ENCODE data around the gene C8A.

The C8A gene

GRCh38 chr1:56854521-56855099 is at the start of gene C8A:
TSS of gene C8A (plus strand) at chr1:56854797. CDS start at chr1:56854902, 105 bp downstream.
- in situ Hi-C loops (cut with MboI; ENCODE audit: low sequenced_read_pairs): no loop called here

DNA sequence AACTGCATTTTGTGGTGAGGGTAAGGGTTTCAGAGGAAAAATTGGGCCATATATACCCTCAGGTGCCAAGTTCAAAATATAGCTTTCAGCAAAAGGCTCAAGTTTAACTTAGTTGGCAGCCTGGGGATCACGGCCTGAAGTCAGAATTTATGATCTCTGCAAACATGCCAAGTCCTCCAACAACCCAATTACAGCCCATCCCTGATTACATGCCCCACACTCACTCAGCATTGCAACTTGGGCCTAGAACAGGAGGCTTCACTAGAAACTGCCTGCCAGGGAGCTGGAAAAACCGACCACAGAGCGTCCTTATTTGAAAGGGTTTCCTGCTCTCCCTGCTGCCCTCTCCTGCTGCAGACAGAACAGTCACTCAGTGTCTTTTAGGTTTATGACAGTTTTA is 47.8 kb upstream of the C8A start:
- in situ Hi-C loops (cut with MboI; ENCODE audit: low sequenced_read_pairs): no loop called here

DNA sequence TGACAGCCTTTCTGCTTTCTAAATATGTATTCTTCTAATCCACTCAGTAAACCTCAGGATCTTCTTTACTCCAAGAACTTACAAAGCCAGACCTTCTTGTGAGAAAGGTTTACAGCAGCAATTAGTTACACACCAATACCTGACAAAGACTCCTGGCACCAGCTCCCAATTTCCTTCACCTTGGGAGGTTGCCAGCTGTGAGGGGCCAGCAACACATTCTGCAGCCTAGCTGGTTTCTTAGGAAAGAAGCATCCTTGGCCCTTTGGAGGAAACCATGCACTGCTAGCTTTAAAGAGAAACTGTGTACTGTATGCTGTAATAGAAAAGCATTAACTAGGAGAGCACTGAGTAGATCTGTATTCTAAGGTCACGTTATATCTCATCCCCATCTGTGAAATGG is 46.2 kb upstream of the C8A start:
- in situ Hi-C loops (cut with MboI; ENCODE audit: low sequenced_read_pairs): no loop called here

GRCh38 chr1:56811331-56811730 is 43.3 kb upstream of the C8A start:
- in situ Hi-C loops (cut with MboI; ENCODE audit: low sequenced_read_pairs): no loop called here

- in situ Hi-C loops (cut with MboI; ENCODE audit: low sequenced_read_pairs): no loop called here
Measured at GRCh38 chr1:56814205-56814604, 40.4 kb upstream of the C8A start.

DNA sequence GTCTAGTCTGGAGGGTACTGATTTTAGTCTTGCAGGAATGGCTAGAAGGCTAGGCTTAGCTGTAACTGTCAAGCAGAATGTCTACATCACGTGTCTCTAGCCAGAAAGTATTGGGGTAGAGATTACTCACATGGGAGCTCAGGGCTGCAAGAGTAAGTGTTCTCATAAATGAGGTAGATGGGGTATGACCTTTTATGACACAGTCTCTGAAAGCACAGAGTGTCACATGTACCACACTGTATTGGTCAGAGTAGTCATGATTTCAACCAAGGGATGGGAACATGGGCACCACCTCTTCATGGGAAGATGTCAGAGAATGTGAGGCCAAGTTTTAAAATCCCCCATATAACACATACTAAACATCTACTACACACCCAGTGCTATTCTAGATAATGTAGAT is 38.3 kb upstream of the C8A start:
- in situ Hi-C loops (cut with MboI; ENCODE audit: low sequenced_read_pairs): no loop called here

GRCh38 chr1:56816909-56817308 is 37.7 kb upstream of the C8A start:
- in situ Hi-C loops (cut with MboI; ENCODE audit: low sequenced_read_pairs): no loop called here

GRCh38 chr1:56817716-56818463 is 36.7 kb upstream of the C8A start:
- in situ Hi-C loops (cut with MboI; ENCODE audit: low sequenced_read_pairs): no loop called here

GRCh38 chr1:56819387-56819899 is 35.2 kb upstream of the C8A start, which contains the start of gene FYB2:
TSS of gene FYB2 (minus strand) at chr1:56819404. CDS start at chr1:56819290, 114 bp downstream.
- in situ Hi-C loops (cut with MboI; ENCODE audit: low sequenced_read_pairs): no loop called here

- in situ Hi-C loops (cut with MboI; ENCODE audit: low sequenced_read_pairs): no loop called here
Measured at GRCh38 chr1:56820755-56821461, 33.7 kb upstream of the C8A start.

DNA sequence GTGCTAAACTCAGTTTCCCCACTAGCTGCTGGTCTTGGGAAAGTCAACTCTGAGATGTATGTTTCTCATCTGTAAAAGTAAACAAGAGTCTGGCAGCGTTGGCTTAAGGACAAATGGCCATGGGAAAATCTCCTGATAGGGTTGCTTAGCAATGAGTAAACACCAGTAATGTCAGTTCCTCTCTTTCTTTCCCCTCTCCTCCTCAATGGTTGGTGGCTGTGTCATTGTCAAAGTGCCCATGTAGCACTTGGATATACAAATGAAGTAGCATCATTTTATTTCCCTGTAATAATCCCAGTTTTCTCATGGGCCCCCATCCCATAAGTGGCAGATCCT is 33.2 kb upstream of the C8A start:
- in situ Hi-C loops (cut with MboI; ENCODE audit: low sequenced_read_pairs): no loop called here

DNA sequence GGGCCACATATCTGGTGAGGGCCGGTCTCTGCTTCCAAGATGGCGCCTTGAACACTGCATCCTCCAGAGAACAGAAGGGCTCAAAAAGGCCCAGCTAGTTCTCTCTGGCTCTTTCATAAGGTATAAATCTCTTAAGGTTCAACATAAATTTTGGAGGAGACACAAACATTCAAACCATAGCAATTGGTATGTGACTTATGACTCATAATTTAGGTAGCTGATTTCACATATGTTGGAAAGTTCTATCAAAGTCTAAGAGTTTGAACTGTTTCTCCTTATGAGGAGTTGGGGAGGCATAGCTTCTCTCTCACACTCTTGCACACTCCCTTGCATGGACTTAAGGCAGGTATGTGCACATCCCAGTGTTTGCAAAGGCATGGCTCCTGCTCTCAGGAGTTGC is 30.3 kb upstream of the C8A start:
- in situ Hi-C loops (cut with MboI; ENCODE audit: low sequenced_read_pairs): no loop called here

DNA sequence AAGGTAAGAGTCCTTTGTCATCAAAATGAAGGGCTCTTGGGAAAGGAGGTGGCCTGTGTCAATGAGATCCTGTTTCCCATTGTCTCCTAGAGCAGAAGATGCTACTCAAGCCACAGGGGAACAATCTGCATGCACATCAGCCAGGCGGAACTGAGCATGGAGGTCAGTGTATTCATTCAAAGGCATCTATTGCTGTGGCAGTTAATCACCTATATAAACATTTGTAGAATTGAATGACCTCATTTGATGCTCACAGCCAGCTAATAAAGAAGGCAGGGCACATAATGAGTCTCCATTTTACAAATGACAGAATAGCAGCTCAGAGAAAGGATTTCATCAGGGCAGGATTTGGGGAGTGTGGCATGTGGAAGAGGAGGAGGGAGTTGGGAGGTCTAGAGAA is 29.7 kb upstream of the C8A start:
- in situ Hi-C loops (cut with MboI; ENCODE audit: low sequenced_read_pairs): loop anchor here (25.0 kb wide), 2 partner anchors 137 to 1212 kb away; partner anchors contain the start of gene C8B

GRCh38 chr1:56825436-56825835 is 29.2 kb upstream of the C8A start:
- in situ Hi-C loops (cut with MboI; ENCODE audit: low sequenced_read_pairs): loop anchor here (25.0 kb wide), 2 partner anchors 137 to 1212 kb away; partner anchors contain the start of gene C8B

- in situ Hi-C loops (cut with MboI; ENCODE audit: low sequenced_read_pairs): loop anchor here (25.0 kb wide), 2 partner anchors 135 to 1210 kb away; partner anchors contain the start of gene C8B
Measured at GRCh38 chr1:56827711-56828110, 26.9 kb upstream of the C8A start.

- in situ Hi-C loops (cut with MboI; ENCODE audit: low sequenced_read_pairs): loop anchor here (25.0 kb wide), 2 partner anchors 132 to 1207 kb away; partner anchors contain the start of gene C8B
Measured at GRCh38 chr1:56830052-56830451, 24.5 kb upstream of the C8A start.

DNA sequence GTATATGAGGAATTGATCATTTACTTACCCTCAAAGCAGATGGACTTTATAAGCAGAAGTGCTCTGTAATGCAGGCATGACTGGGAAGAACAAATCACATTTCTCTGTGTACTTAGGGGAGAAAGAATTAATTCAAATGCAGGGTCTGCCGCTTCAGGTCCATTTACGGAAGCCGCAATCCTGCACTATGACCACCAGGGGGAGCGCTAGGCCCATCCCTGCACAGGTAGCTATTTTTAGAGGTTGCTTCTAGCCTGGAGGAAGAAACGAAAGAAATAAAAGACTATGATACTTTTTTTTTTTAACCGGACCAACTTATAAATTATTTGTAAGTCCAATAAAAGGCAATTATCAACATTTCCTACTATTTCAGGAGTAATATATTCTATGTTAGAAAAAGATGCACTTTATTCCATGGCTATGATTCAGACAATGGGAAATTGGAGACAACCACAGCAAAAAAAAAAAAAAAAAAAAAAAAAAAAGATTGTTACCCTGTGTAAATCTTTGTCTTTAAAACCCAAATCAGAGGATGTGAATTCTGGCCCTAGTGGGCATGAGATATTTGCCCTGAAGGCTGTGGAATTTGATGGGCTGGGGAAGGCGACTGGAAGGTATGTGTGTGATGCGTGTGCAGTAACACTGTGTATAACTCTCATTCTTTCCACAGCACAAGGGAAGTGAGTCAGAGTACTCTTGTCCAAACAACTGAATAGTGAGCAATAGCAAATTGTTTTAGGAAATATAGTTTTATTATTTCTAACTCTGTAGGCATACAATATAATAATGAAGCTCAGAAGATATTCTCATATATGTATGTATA is 22.5 kb upstream of the C8A start:
- in situ Hi-C loops (cut with MboI; ENCODE audit: low sequenced_read_pairs): loop anchor here (25.0 kb wide), 2 partner anchors 130 to 1205 kb away; partner anchors contain the start of gene C8B

DNA sequence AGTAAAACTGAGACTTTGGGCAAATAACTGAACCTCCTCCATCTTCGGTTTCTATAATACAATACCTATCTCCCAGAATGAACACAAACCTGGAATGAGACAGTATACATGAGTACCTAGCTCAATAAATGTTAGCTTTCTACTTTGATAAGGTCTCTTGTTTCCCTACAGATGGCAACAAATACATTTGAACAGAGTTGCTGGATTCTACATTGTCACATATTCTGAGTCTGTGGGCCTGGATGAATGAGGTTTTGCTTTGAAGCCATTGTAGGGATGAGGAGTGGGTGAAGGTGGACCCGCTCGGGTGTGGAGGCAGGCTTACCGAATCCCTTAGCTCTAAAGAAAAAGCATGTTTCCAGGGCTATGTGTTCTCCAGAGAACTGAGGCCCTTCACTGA is 21.5 kb upstream of the C8A start:
- in situ Hi-C loops (cut with MboI; ENCODE audit: low sequenced_read_pairs): loop anchor here (25.0 kb wide), 2 partner anchors 129 to 1204 kb away; partner anchors contain the start of gene C8B

GRCh38 chr1:56834137-56834900 is 20.3 kb upstream of the C8A start:
- in situ Hi-C loops (cut with MboI; ENCODE audit: low sequenced_read_pairs): loop anchor here (25.0 kb wide), 2 partner anchors 128 to 1203 kb away; partner anchors contain the start of gene C8B

DNA sequence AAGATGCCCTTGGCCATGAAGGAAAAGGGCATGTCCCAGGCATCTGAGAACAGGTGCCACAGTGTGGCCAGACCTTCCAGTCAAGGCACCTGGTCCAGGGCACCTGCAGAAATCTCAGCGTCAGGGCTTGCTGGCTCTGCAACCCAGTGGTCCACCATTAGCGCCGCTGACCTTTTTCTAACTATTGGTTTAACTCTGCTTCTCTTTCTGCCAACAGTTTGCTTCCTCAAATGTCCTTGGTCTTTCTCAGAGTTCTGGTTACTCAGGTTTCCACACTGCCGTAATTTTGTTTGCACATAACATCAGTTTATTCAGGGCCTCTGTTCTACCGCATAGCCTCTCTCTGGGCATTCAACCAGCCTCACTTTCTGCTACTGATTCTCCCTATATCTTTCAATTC is 18.9 kb upstream of the C8A start:
- in situ Hi-C loops (cut with MboI; ENCODE audit: low sequenced_read_pairs): loop anchor here (25.0 kb wide), 2 partner anchors 127 to 1202 kb away; partner anchors contain the start of gene C8B
